ENCODE measurements around the gene C6. TPM values are rescaled to one million over a fixed set of nuclear protein-coding genes. Genes with fewer than 3 reads are reported as not detected.
A peak's percentile ranks its signal among the peaks of the same experiment; 100 is the strongest.

Gene C6
- total and polyA plus RNA-seq, 2 donors (not counting 1 experiment from before 2014, with no cell fraction given), result 0.07 TPM; not detected in 1

DNA sequence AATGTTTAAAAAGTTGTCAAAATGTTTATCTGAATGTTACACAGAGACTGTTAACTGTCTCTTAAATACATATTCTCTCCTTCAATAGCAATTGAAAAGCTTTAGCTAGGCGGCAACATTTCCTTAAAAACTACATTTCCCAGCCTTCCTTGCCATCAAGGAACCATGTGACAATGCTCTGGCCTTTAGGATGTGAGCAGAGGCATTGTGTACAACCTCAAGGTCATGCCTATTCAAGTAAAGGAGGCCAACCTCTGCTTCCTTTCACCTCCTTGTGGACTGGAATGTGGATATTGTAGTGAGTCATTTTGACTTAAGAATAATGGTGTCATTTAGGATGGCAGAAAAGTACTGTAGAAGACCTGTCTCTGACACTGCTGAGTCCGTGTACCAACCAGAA lies 118.5 kb downstream of the C6 start:
- H3K9me3 ChIP-seq (ENCODE audit: control insufficient read depth, insufficient read depth, low read depth, low read length), result no peaks in the 10 kb centered on the region
- H3K27me3 ChIP-seq (ENCODE audit: control insufficient read depth, insufficient read depth, low read length), result no peaks in the 10 kb centered on the region
- H3K4me3 ChIP-seq (replicated peaks in 1 of 4; ENCODE audit: control extremely low read depth in 1 of 4, insufficient read depth in 1 of 4, low read depth in 3 of 4, low read length in 4 of 4), result no peak overlapping the region
- H3K27ac ChIP-seq (ENCODE audit: insufficient read depth, low read length), result no peak overlapping the region
- no peaks in the 10 kb centered on the region for H3K4me1 ChIP-seq (ENCODE audit: control insufficient read depth, extremely low read depth, insufficient read depth, low read length)
- no peaks in the 10 kb centered on the region for H4K20me1 ChIP-seq (ENCODE audit: control insufficient read depth, extremely low read depth, insufficient read depth, low read length)
- no peaks in the 10 kb centered on the region for H3K79me2 ChIP-seq (ENCODE audit: control insufficient read depth, insufficient read depth, low read length)
- H3K9ac ChIP-seq (ENCODE audit: insufficient read depth, low read length), result no peak overlapping the region
- no peak overlapping the region for H3K4me2 ChIP-seq (ENCODE audit: extremely low read depth, insufficient read depth, low read length)
- TF ChIP-seq, protein P1, sequence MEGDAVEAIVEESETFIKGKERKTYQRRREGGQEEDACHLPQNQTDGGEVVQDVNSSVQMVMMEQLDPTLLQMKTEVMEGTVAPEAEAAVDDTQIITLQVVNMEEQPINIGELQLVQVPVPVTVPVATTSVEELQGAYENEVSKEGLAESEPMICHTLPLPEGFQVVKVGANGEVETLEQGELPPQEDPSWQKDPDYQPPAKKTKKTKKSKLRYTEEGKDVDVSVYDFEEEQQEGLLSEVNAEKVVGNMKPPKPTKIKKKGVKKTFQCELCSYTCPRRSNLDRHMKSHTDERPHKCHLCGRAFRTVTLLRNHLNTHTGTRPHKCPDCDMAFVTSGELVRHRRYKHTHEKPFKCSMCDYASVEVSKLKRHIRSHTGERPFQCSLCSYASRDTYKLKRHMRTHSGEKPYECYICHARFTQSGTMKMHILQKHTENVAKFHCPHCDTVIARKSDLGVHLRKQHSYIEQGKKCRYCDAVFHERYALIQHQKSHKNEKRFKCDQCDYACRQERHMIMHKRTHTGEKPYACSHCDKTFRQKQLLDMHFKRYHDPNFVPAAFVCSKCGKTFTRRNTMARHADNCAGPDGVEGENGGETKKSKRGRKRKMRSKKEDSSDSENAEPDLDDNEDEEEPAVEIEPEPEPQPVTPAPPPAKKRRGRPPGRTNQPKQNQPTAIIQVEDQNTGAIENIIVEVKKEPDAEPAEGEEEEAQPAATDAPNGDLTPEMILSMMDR (conservative IDR thresholded peaks at IDR 0.05 in 1 of 2, IDR thresholded peaks at IDR 0.05 in 1 of 2; ENCODE audit: low read depth in 1 of 2, low read length in 2 of 2), result no peak
- TF ChIP-seq EZH2 (IDR thresholded peaks at IDR 0.05; ENCODE audit: low read length, missing control alignments), result no peak
- DNase-seq (ENCODE audit: low read depth in 2 of 2), result peak in 1 of 2 donors; percentile 9
- H3K36me3 ChIP-seq (ENCODE audit: control insufficient read depth, insufficient read depth, low read length), result no peaks in the 10 kb centered on the region
- no peak overlapping the region for H2AFZ ChIP-seq (ENCODE audit: low read length)

DNA sequence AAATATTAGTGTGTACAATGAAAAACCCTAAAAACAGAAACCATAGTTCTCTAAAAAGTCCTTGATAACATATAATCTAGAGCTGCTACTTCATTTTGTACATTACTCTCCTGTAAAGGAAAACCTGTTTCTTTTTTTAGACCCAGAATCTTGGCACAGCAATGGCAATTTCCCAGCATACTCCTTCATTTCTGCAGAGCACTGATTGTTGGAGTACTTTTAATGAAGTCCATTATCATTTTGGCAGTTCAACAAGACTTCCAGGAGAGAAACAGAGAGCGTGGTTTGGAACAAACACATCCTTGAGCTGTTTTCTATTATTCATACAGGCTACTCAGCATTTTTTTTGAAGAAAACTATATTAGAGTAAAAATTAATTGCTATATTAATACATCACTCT lies 119.5 kb downstream of the C6 start:
- no peaks in the 10 kb centered on the region for H4K20me1 ChIP-seq (ENCODE audit: control insufficient read depth, extremely low read depth, insufficient read depth, low read length)
- no peak overlapping the region for H2AFZ ChIP-seq (ENCODE audit: low read length)
- no peaks in the 10 kb centered on the region for H3K79me2 ChIP-seq (ENCODE audit: control insufficient read depth, insufficient read depth, low read length)
- H3K4me1 ChIP-seq (ENCODE audit: control insufficient read depth, extremely low read depth, insufficient read depth, low read length), result no peaks in the 10 kb centered on the region
- H3K4me3 ChIP-seq (replicated peaks in 1 of 4; ENCODE audit: control extremely low read depth in 1 of 4, insufficient read depth in 1 of 4, low read depth in 3 of 4, low read length in 4 of 4), result no peak overlapping the region
- TF ChIP-seq EZH2 (IDR thresholded peaks at IDR 0.05; ENCODE audit: low read length, missing control alignments), result no peak
- TF ChIP-seq, protein P1 (conservative IDR thresholded peaks at IDR 0.05 in 1 of 2, IDR thresholded peaks at IDR 0.05 in 1 of 2; ENCODE audit: low read depth in 1 of 2, low read length in 2 of 2), result no peak
- H3K27ac ChIP-seq (ENCODE audit: insufficient read depth, low read length), result no peak overlapping the region
- no peak overlapping the region for H3K9ac ChIP-seq (ENCODE audit: insufficient read depth, low read length)
- H3K27me3 ChIP-seq (ENCODE audit: control insufficient read depth, insufficient read depth, low read length), result no peaks in the 10 kb centered on the region
- H3K4me2 ChIP-seq (ENCODE audit: extremely low read depth, insufficient read depth, low read length), result no peak overlapping the region
- peak in 1 of 2 donors; percentile 11 for DNase-seq (ENCODE audit: low read depth in 2 of 2)
- no peaks in the 10 kb centered on the region for H3K36me3 ChIP-seq (ENCODE audit: control insufficient read depth, insufficient read depth, low read length)
- H3K9me3 ChIP-seq (ENCODE audit: control insufficient read depth, insufficient read depth, low read depth, low read length), result no peaks in the 10 kb centered on the region

Other genes with a start within 250 kb of the C6 start
- gene MROH2B, start 142.2 kb downstream of the C6 start, total RNA-seq, result not detected in 2 replicates
- not detected in 2 replicates for gene MROH2B, start 142.2 kb downstream of the C6 start, polyA plus RNA-seq

Measured in fibroblast of lung (primary cell).